ENCODE results near the gene LYSMD2. TPM values are rescaled to one million over a fixed set of nuclear protein-coding genes. Genes with fewer than 3 reads are reported as not detected.

LYSMD2 gene
- total and polyA plus RNA-seq, 9 of the 15 experiments (the other 6 are each of a cell fraction or from before 2014, with no cell fraction given), result 4.3 to 30.3 (median 9.8) TPM

- WGBS (ENCODE audit: insufficient coverage, low coverage, missing lambda C conversion rate), result 31% methylated on average over 3 of the region's 3 CpGs
- Histone ChIP-seq H3K9ac (ENCODE audit: insufficient read depth in 1 of 2, low read depth in 2 of 2, low read length in 2 of 2) (no peak overlapping the region), H3K36me3 (ENCODE audit: control insufficient read depth, insufficient read depth, low read length) (0 out of 3 replicates have a peak, but pooled peaks cover 4% of the 10 kb centered on the region), H3K4me1 (replicated peaks in 1 of 2; ENCODE audit: control insufficient read depth in 2 of 2, insufficient read depth in 2 of 2, low read length in 2 of 2) (peaks cover 21 to 54% of the 10 kb centered on the region in 2 experiments), H3K9me1 (ENCODE audit: control insufficient read depth, insufficient read depth, low read length) (no peaks in the 10 kb centered on the region), H3K4me3 (peak overlapping the region; percentile 64; the same call in 1 of the 2 replicates), H3K4me2 (ENCODE audit: insufficient read depth, low read length) (peak overlapping the region; percentile 87), H3K79me2 (ENCODE audit: control insufficient read depth, insufficient read depth, low read length) (peaks cover 22% of the 10 kb centered on the region), H3K27me3 (ENCODE audit: control insufficient read depth in 2 of 2, insufficient read depth in 2 of 2, low read length in 2 of 2) (no peaks in the 10 kb centered on the region), H4K20me1 (replicated peaks; ENCODE audit: control insufficient read depth, insufficient read depth, low read length) (no peaks in the 10 kb centered on the region), H2AFZ (ENCODE audit: low read depth, low read length) (no peak overlapping the region), H3K27ac (ENCODE audit: extremely low read depth, low read depth, low read length) (no peak overlapping the region), H3K9me3 (replicated peaks; ENCODE audit: control insufficient read depth, insufficient read depth, low read depth, low read length) (no peaks in the 10 kb centered on the region)
- POLR2A ChIA-PET, result interaction anchor here (0.9 to 1.6 kb wide), 3 partner anchors 10 to 86 kb away, joined by 3 to 6 read pairs (median 4); no protein-coding TSS in a partner anchor
- DNase-seq (ENCODE audit: extremely low read depth in 1 of 4, low spot score in 3 of 4) (no peak), FAIRE-seq (no peak), ATAC-seq (no peak)
- in situ Hi-C loops (cut with MboI), result no loop called here
- TF ChIP-seq ZNF717 (CRISPR knock-in tag; IDR thresholded peaks at IDR 0.05) (no peak), CEBPB (tag; IDR thresholded peaks at IDR 0.05) (0 out of 2 replicates have a peak, but pooled peaks have one; percentile 6)
- CTCF ChIA-PET (ENCODE audit: low intra/inter-chr PET ratio), result no interaction called here
- intact Hi-C loops (cut with micrococcal nuclease), result loop anchor here (5.0 kb wide), 1 partner anchor 41 kb away; no protein-coding TSS in a partner anchor
- no TSS peak for BruUV-seq (replicated peaks)
Measured at GRCh38 chr15:51736069-51736468, 1.4 kb downstream of the LYSMD2 start.

DNA sequence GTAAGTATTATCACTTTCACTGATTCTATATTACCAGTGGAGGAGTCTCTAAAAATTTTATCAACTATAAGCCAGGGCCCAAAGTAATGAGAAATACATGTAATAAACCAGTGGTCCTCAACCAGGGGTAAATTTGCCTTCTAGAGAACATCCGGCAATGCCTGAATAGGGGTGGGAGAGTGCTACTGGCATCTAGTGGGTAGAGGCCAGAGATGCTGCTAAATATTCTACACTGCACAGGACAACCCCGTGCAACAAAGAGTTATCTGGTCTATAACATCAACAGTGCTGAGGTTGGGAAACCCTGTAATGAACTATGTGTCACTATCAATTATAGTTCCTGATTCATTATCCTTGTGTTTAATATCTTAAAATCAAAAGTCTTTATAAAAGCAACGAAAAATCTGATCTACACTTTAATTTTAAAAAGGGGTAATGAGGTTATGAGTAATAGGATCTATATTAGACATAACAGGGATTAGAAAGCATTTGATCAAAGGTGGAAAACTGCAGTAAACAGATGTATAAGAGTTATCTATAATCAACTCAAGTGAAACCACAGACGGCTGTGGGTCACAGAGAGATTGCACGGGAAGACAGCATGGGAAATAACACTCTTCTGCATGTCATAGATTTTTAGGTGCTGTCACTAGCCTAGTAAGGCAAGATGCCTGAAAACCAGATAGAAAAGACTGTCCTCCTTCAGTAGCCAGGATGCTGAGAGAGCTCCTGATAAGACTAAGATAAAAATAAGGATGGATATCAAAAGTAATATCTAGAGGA, 2.0 kb downstream of the LYSMD2 start:
- WGBS (ENCODE audit: insufficient coverage, low coverage, missing lambda C conversion rate), result 20% methylated on average over 5 of the region's 5 CpGs
- no peak for FAIRE-seq
- Histone ChIP-seq H3K36me3 (ENCODE audit: control insufficient read depth, insufficient read depth, low read length) (peaks cover 4% of the 10 kb centered on the region; the same call in 1 of the 3 replicates), H3K79me2 (ENCODE audit: control insufficient read depth, insufficient read depth, low read length) (peaks cover 27% of the 10 kb centered on the region), H3K9me1 (ENCODE audit: control insufficient read depth, insufficient read depth, low read length) (no peaks in the 10 kb centered on the region), H3K4me2 (ENCODE audit: insufficient read depth, low read length) (no peak overlapping the region), H2AFZ (ENCODE audit: low read depth, low read length) (no peak overlapping the region), H3K27me3 (ENCODE audit: control insufficient read depth in 2 of 2, insufficient read depth in 2 of 2, low read length in 2 of 2) (no peaks in the 10 kb centered on the region), H3K4me1 (replicated peaks in 1 of 2; ENCODE audit: control insufficient read depth in 2 of 2, insufficient read depth in 2 of 2, low read length in 2 of 2) (peaks cover 21 to 59% of the 10 kb centered on the region in 2 experiments), H4K20me1 (replicated peaks; ENCODE audit: control insufficient read depth, insufficient read depth, low read length) (no peaks in the 10 kb centered on the region), H3K9ac (ENCODE audit: insufficient read depth in 1 of 2, low read depth in 2 of 2, low read length in 2 of 2) (no peak overlapping the region), H3K9me3 (replicated peaks; ENCODE audit: control insufficient read depth, insufficient read depth, low read depth, low read length) (no peaks in the 10 kb centered on the region), H3K4me3 (no peak overlapping the region), H3K27ac (ENCODE audit: extremely low read depth, low read depth, low read length) (no peak overlapping the region)
- ChIA-PET CTCF (ENCODE audit: low intra/inter-chr PET ratio) (no interaction called here), POLR2A (interaction anchor here (0.9 to 1.6 kb wide), 3 partner anchors 10 to 86 kb away, joined by 3 to 6 read pairs (median 4); no protein-coding TSS in a partner anchor)
- no TSS peak for BruUV-seq (replicated peaks)
- in situ Hi-C loops (cut with MboI) (no loop called here), intact Hi-C loops (cut with micrococcal nuclease) (loop anchor here (5.0 kb wide), 1 partner anchor 42 kb away; no protein-coding TSS in a partner anchor)
- TF ChIP-seq CTCF (IDR thresholded peaks at IDR 0.05 in 2 of 3, conservative IDR thresholded peaks at IDR 0.05 in 1 of 3; ENCODE audit: insufficient read depth in 2 of 3, low read depth in 1 of 3, low read length in 3 of 3) (0 out of 6 replicates have a peak, but pooled peaks of 1 of the 3 experiments have one; percentile 9), ILK (tag; IDR thresholded peaks at IDR 0.05; ENCODE audit: borderline replicate concordance, low read depth) (no peak), RAD21 (CRISPR knock-in tag; conservative IDR thresholded peaks at IDR 0.05 in 1 of 2, IDR thresholded peaks at IDR 0.05 in 1 of 2) (peak in 1 of 2 experiments; percentile 39; a peak in 2 of 4 replicates)
- DNase-seq (ENCODE audit: extremely low read depth in 1 of 4, low spot score in 3 of 4), result no peak
- no peak for ATAC-seq

Data from K562 (cell line).